AML-193 (cell line): ENCODE measurements around the gene TTC1.
A peak's percentile ranks its signal among the peaks of the same experiment; 100 is the strongest.

Source experiments
- DNase-seq, 2 experiments: peaks; one replicate each; lab custom pipeline; 2025; lab: John Stamatoyannopoulos, UW

TTC1 gene

DNA sequence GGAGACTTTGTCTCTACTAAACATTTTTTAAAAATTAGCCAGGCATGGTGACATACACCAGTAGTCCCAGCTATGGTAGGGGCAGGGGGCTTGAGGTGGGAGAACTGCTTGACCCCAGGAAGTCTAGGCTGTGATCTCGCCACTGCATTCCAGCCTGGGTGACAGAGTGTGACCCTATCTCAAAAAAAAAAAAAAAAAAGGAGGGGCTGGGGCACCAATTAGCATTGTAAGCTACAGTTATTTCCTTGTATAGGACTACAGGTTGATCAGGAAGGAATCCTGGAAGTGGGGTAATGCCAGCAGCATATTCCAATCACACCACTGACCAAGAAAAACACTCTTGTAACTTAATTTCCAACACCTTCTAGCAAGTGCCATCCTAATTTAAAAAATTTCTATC is 78.3 kb downstream of the TTC1 start:
- no peak for DNase-seq

DNA sequence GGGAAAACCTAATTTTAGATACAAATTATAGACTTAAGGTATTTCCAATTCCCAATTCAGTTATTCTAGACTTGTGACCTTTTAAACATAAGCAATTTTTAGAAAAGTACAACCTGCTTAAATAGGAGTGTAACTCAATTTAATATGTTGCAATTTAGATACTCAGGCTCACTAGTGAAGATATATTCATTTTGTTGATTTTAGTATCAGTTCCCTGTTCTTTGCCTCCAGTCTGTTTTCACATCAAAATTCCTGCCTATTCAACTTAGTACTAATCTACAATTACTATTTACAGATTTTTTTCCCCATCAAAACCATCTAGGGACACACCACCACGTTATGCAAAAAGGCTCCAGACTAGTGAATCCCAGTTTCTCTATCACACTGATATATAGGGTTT is 79.9 kb downstream of the TTC1 start:
- no peak for DNase-seq

DNA sequence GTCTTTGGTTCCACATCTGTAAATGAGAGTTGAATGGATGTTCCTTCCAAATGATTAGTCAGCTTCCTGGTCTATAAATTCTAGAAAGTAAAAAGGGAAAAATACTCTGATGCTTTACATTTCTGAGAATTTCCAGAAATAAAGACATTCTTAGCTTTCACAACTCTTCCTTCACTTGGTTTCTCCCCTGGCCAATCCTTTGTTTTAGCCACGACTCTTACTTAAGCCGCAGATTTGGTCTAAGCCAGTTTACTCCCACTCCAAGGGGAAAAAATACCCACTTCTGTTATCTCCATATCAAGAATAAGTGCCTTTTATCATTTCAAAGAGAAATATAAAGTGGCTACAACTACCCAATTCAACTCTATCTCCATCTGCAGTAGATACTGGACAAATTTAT is 80.6 kb downstream of the TTC1 start:
- no peak for DNase-seq

DNA sequence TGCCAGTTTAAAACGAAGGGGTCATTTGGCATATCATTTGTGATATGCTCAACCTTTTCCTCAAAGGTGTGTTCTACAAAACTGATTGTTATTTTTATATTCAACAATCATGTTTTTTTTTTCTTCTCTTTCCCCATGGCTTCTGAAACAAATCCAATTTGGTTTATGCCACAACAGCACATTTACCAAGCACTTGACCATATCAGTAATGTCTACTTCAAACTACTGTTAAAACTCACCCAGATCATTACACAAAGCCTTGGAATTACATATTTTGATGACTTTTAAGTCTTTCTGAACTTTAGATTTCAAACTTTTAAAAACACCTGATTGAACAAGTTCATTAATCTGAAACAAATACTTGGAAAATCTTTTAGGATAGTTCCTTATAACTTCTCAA is 81.1 kb downstream of the TTC1 start:
- DNase-seq = no peak

DNA sequence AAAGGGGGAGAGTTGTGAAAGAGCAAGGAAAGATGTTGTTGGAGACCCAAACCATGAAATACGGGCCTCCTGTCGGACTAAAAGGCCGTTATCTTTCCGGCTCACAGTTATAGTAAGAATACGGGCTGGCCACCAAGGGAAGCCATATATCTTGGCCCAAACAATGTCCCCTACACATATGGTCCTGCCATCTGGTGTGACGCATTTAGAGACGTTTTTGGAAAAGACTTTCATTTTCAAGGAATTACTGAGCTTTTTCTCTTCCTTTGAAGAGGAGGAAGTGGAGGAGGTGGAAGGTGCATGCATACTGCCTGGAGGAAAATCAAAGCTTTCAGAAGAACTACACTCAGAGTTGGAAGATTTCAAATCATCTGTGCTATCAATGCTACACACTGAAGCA is 83.6 kb downstream of the TTC1 start:
- DNase-seq = no peak

DNA sequence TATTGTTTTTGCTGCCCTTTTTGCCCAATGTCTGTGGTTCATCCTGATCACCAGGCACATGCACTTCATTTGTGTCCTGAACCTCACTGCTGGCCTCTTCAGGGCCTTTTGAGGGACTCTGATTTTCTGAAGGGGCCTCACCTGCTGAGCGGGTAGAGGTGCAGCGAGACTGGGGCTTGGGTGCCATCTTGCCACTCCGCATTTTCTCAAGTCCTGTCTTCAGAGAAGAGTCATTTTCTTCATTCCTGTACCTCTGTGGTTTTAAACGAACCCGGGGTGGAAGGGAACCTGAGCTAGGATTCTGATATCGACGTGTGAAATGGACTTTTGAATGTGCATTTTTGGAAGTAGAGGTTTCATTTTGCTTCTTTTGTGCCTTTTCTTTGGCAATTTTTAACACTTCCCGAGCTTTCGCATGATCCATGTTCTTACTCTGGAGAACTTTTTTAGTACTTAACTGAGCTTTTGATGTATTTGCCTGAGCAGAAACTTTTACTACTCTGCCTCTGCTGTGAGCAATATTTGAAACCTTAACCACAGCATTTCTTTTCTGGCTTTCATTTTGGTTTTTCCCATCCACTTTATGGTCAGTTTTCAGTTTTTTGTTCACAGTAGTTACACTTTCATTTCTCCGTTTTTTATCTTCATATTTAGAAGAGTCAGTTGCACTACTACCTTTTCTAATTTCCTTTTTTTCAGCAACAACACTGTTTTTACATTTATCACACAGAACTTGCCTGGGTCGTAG is 84.2 kb downstream of the TTC1 start:
- no peak for DNase-seq

DNA sequence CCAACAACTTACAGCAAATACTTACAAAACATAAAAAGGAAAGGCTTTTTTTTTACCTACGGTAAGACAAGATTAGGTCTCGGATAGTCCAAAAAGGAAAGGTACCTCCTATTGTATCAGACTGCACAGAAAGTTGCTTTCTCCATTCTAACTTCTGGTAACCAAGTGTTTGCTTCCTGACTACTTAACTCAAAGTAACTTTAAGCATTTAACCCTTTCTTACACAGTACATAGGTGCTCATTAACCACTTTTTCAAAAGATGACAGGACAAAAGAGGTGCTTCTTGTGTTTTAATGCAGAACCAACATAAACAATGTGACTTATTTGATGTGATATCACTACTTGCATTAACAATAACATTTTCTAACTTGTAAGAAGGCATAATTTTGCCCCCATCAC is 87.2 kb downstream of the TTC1 start:
- no peak for DNase-seq

DNA sequence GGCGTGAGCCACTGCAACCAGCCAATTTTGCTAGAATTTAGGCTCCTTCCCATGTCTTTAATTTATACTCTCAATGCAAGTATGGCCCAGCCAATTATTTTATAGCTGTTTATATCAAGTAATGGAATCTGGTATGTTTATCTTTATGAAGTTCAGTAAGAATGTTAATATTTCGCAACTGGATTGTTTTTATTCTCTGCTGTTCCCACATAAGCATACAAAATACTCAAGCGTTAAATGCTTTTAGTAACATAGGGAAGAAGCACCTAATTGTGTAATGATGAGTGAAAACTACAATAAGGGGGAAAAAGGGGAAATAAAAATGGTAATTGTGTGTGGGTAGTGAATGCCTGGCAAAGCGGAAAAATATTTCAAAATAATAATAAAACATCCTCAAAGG is 89.1 kb downstream of the TTC1 start:
- peak; percentile 3 to 9 for DNase-seq

DNA sequence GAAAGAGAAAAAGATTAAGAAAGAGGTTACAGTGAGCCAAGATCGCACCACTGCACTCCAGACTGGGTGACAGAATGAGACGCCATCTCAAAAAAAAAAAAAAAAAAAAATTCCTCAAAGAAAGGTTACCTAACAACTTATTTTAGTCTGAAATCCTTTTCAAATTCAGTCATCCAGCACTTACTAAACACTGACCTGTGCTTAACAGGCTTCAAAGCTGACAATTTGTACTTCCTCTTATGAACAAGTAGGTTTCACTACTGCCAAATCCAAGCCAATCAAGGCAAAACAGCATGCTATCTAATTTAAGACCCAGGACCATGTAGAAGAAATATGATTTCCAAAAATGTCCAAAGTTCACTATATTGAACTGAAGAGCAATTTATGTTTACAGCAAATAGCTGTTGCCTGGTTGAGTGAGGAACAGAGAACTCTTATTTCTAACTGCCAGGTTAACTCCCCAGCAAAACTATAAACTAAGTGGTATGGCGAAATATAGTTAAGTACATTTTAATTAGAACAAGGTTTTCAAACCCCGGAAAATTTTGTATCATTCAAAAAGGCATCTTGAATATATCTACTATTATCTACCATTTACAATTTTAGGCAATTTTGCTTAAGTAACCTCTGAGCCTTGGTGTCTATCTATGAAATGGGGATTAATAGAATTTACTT is 96.9 kb downstream of the TTC1 start:
- peak; percentile 52 to 69 for DNase-seq

DNA sequence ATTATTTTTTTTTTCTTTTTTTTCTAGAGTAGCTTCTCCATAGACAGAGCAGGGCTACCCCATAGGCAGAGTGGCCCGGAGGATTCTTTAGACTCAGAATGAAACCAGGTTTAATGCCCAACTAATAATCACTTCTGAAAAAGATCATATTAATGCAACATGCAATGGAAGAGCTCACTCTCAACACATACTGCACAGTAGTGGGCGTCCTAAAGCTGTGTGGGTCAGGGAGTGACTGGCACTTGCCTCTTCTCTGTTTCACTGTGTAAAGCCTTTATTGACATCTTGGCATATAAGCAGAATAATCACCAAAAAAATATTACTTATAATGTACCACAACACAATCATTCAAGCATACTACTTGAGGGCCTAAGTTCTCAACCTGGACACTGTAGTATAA is 99.2 kb downstream of the TTC1 start:
- DNase-seq = no peak
